ENCODE results near the gene KRTAP10-12.

Gene KRTAP10-12

GRCh38 chr21:44730951-44731579 lies 34.1 kb downstream of the KRTAP10-12 start:
- in situ Hi-C loops (cut with MboI; ENCODE audit: low pct_unique_long_range_greater_than_20kb, low sequenced_read_pairs, unreplicated experiment): no loop called here
- TF ChIP-seq CTCF (IDR thresholded peaks at IDR 0.05; ENCODE audit: extremely low read depth, insufficient read depth, missing control alignments): no peak
- no peak for DNase-seq (ENCODE audit: low spot score)

DNA sequence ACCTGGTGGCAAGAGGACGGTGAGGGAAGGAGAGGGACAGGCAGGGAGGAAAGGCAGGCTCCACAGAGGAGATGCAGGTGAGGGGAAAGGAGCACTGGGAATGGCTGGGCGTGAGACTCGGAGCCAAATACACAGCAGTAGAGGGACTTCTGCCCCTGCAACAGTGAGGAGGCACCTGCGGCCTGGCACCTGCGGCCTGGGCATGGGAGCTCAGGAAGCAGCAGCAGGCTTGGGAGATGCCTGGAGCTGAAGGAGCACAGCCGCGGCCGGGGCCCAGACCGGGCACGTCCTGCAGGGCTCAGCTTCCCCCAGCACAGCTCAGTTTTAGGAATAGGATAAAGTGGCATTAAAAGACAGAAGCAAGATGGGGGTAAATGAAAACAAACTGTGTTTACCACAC lies 35.3 kb downstream of the KRTAP10-12 start:
- no peak for DNase-seq (ENCODE audit: low spot score)
- no peak for TF ChIP-seq CTCF (IDR thresholded peaks at IDR 0.05; ENCODE audit: extremely low read depth, insufficient read depth, missing control alignments)
- in situ Hi-C loops (cut with MboI; ENCODE audit: low pct_unique_long_range_greater_than_20kb, low sequenced_read_pairs, unreplicated experiment): no loop called here

GRCh38 chr21:44732956-44733355 lies 36.0 kb downstream of the KRTAP10-12 start:
- no peak for DNase-seq (ENCODE audit: low spot score)
- in situ Hi-C loops (cut with MboI; ENCODE audit: low pct_unique_long_range_greater_than_20kb, low sequenced_read_pairs, unreplicated experiment): no loop called here
- no peak for TF ChIP-seq CTCF (IDR thresholded peaks at IDR 0.05; ENCODE audit: extremely low read depth, insufficient read depth, missing control alignments)

- in situ Hi-C loops (cut with MboI; ENCODE audit: low pct_unique_long_range_greater_than_20kb, low sequenced_read_pairs, unreplicated experiment): no loop called here
- TF ChIP-seq CTCF (IDR thresholded peaks at IDR 0.05; ENCODE audit: extremely low read depth, insufficient read depth, missing control alignments): no peak
- no peak for DNase-seq (ENCODE audit: low spot score)
Measured at GRCh38 chr21:44734026-44734745, 37.2 kb downstream of the KRTAP10-12 start.

DNA sequence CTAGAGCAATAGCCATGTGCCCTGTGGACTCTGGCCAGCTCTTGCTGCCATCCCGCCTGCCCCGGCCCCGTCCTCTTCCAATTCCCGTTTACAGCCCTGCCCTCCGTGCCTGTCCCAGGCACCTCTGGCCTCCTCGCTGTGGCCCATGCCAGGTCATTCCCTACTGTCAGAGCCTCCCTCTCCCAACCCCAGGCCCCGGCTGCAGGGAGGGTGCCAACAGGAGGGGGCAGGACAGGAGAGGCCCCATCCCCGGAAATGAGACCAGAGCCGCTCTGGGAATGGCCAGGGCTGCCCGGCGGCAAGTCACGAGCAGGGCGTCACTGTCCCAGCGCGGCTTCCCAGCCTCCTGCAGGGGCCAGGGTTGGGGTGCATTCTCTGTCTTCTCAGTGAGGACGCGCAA lies 37.9 kb downstream of the KRTAP10-12 start:
- no peak for TF ChIP-seq CTCF (IDR thresholded peaks at IDR 0.05; ENCODE audit: extremely low read depth, insufficient read depth, missing control alignments)
- DNase-seq (ENCODE audit: low spot score): no peak
- in situ Hi-C loops (cut with MboI; ENCODE audit: low pct_unique_long_range_greater_than_20kb, low sequenced_read_pairs, unreplicated experiment): no loop called here

GRCh38 chr21:44735821-44736220 lies 38.8 kb downstream of the KRTAP10-12 start:
- in situ Hi-C loops (cut with MboI; ENCODE audit: low pct_unique_long_range_greater_than_20kb, low sequenced_read_pairs, unreplicated experiment): no loop called here
- TF ChIP-seq CTCF (IDR thresholded peaks at IDR 0.05; ENCODE audit: extremely low read depth, insufficient read depth, missing control alignments): no peak
- no peak for DNase-seq (ENCODE audit: low spot score)
